Right ventricle myocardium inferior (tissue), 1 donor: ENCODE data around the gene ARL8B. TPM values are rescaled to one million over a fixed set of nuclear protein-coding genes. Genes with fewer than 3 reads are reported as not detected.

Experiments used
- ATAC-seq: fragments of 200-7000 bp; cut with Tn5 transposase; one replicate; pipeline ENCODE4 v1.9.1; 2020; ENCODE audit warnings: mild to moderate bottlenecking, moderate library complexity
- DNase-seq: peaks from one replicate; pipeline ENCODE4 v3.0.0; 2021; ENCODE audit errors: missing footprints
- intact Hi-C: fragments of 100-400 bp; cut with DNase I; formaldehyde crosslinking; loops from one replicate; pipeline ENCODE4 v1.11.0; 2022
- total RNA-seq: library from RNA; stranded (reverse); fragmentation: NEBNext Ultra II Directional; extraction: Animal tissue kit (Norgen Biotek cat#: 25700); gene quantifications from one replicate; pipeline ENCODE4 v1.2.1, GENCODE V29; 2021
- donor health status: DM: no; HTN: yes; CAD: no; lungs with severe emphysema.

The ARL8B gene
- total RNA-seq, 1 donor from 2014 or later, result 67.3 TPM

DNA sequence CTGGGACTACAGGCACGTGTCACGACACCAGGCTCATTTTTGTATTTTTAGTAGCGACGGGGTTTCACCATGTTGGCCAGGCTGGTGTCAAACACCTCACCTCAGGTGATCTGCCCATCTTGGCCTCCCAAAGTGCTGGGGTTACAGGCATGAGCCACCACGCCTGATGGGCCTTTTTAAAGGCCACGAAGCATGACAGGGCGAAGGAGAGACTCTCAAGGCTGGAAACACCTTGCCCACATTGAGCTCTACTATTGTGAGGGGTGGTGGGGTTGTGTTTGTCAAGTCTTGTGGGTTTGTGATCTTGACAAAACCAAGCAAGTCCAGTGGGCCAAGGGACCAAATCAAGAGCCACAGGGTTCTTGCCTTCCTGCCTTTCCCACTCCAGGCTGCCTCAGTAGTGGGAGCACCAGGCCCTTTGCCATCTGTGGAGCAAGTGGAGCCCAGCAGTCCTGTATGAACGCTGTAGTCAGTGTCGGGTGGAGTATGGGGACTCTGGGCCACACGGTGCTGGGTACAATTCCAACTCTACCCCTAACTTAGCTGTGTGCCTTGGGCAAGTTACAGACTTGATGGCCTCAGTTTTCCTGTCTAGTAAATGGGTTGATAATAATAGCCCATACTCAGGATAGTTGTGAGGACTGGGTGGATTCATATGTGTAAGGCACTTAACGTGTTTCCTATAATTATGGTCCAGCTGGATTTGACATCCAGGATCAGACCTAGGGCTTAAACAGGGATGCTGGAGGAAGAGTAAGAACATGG is 98.8 kb downstream of the ARL8B start:
- no peak for ATAC-seq
- intact Hi-C loops, result no loop called here
- DNase-seq, result no peak

DNA sequence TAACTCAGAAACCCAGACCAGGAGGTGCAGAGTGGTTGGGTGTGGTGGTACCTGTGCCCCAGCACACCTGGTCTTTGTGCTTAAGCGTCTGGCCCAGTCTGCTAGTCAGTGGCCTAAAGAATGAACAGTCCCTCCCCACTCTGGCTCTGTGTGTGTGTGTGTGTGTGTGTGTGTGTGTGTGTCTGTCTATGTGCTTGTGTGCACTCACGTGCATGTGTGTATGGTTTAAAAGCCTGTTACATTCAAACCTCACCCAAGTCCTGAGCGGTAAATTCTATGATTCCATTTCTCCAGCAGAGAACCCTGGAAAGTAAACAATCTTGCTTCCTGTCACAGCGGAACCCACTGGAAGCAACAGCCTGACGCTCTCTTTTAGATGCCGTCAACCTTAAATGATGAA is 99.6 kb downstream of the ARL8B start:
- no peak for DNase-seq
- ATAC-seq, result no peak
- intact Hi-C loops, result no loop called here

DNA sequence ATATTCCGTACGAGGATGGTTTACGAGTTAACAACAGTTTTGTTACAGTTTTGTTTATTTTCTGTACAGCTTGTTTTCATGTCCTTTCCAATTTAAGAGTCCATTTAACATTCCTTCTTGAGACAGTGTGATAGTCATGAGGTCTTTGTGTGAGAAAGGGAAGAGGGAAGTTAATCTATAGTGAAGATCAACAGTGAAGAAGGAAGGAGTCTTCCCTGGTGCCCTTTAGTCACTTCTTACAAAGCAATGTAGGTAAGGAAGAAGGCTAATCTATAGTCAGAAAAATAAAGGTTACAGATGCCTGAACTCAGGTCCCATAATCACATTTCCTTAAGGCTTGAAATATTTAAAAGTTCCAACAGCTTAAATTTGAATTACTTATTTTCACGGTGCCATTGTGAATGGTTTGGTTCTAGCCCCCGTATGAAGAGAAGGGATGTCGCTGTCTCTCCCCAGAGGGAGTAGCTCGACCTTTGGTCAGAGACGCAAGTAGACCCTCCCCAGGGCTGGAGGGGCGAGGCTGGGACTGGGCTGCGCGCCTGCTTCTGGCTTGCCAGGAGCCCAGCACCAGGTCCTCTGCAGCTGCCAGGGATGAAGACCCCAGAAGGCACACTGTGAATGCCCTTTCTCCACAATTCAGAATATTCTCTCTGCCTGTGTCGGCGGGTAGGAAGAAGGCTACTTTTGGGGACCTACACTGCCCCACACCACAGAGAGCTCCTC is 100.4 kb downstream of the ARL8B start:
- no peak for ATAC-seq
- intact Hi-C loops, result no loop called here
- DNase-seq, result no peak

DNA sequence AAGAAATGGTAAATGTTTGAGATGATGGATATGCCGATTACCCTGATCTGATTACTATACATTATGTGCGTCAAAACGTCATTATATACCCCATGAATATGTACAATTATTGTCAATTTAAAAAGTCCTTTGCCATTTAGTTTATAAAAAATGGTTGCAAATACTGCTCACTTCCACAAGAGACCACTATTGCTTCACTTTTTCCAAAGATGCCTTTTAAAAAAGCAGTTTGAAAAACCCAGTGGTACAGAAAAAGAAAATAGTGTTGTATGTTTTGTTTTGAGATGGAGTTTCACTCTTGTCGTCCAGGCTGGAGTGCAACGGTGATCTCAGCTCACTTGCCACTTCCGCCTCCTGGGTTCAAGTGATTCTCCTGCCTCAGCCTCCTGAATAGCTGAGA is 104.7 kb downstream of the ARL8B start:
- intact Hi-C loops, result loop anchor here (5.0 kb wide), 1 partner anchor 1571 kb away; no protein-coding TSS in a partner anchor
- no peak for ATAC-seq
- no peak for DNase-seq

DNA sequence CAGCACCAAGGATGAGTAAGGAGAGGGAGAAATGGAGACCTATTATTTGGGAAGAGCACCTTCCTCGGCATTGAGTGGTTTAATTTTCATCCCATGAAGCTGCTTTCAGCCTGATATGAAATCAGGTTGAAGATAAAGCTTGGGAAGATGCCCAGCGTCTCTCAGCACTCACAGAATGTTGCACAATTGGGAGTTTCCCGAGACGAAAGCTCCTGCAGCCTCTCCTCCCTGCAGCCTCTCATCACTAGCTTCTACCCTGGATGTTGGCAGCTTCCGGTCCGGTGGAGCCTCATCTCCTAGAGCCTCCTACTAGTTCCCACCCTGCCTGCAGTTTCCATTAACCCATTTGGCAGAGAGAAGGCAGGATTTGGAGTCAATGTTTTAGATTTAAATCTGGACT is 105.7 kb downstream of the ARL8B start:
- DNase-seq (no peak), ATAC-seq (no peak)
- intact Hi-C loops, result loop anchor here (5.0 kb wide), 1 partner anchor 1569 kb away; no protein-coding TSS in a partner anchor

DNA sequence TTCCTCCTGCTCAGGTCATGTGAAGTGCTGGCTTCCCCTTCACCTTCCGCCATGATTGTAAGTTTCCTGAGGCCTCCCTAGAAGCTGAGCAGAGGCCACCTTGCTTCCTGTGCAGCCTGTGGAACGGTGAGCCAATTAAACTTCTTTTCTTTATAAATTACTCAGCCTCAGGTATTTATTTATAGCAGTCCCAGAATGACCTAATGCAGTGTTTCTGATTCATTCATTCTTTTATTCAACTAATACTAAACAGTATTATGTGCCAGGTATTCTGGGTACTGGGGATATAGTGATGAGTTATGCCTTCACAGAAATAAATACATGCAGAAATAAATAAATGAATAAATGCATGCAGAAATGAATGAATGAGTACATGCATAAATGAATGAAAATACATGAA is 107.3 kb downstream of the ARL8B start:
- intact Hi-C loops, result loop anchor here (5.0 kb wide), 1 partner anchor 1568 kb away; no protein-coding TSS in a partner anchor
- ATAC-seq (no peak), DNase-seq (no peak)

Other genes starting within 250 kb of the ARL8B start
- 26.9 TPM for gene BHLHE40, start 142.9 kb upstream of the ARL8B start, total RNA-seq
- gene EDEM1, start 65.4 kb downstream of the ARL8B start, total RNA-seq, result 6.3 TPM